ENCODE data around the gene OMG.

The OMG gene

GRCh38 chr17:31321966-31322365 is 24.9 kb upstream of the OMG start:
- no peak for TF ChIP-seq CTCF (IDR thresholded peaks at IDR 0.05; ENCODE audit: control insufficient read depth, extremely low read depth, insufficient read depth)
- no peak overlapping the region for H3K4me3 ChIP-seq (ENCODE audit: low read depth, low read length)
- DNase-seq (ENCODE audit: low read depth) = no peak

- no peak within 1 kb of the TSS for H3K4me3 ChIP-seq (ENCODE audit: low read depth, low read length)
- TF ChIP-seq CTCF (IDR thresholded peaks at IDR 0.05; ENCODE audit: control insufficient read depth, extremely low read depth, insufficient read depth) = no peak
- no peak for DNase-seq (ENCODE audit: low read depth)
These were observed 24.4 kb upstream of the OMG start, which contains the start of gene EVI2A for GRCh38 chr17:31321481-31321880. EVI2A (minus strand) TSS chr17:31321622; CDS start chr17:31319013, 2,609 bp downstream.

GRCh38 chr17:31320791-31321190 is 23.8 kb upstream of the OMG start:
- no peak overlapping the region for H3K4me3 ChIP-seq (ENCODE audit: low read depth, low read length)
- TF ChIP-seq CTCF (IDR thresholded peaks at IDR 0.05; ENCODE audit: control insufficient read depth, extremely low read depth, insufficient read depth) = no peak
- no peak for DNase-seq (ENCODE audit: low read depth)

GRCh38 chr17:31320241-31320640 is 23.2 kb upstream of the OMG start:
- no peak overlapping the region for H3K4me3 ChIP-seq (ENCODE audit: low read depth, low read length)
- no peak for DNase-seq (ENCODE audit: low read depth)
- no peak for TF ChIP-seq CTCF (IDR thresholded peaks at IDR 0.05; ENCODE audit: control insufficient read depth, extremely low read depth, insufficient read depth)

GRCh38 chr17:31318851-31319661 is 22.0 kb upstream of the OMG start:
- DNase-seq (ENCODE audit: low read depth) = no peak
- no peak overlapping the region for H3K4me3 ChIP-seq (ENCODE audit: low read depth, low read length)
- TF ChIP-seq CTCF (IDR thresholded peaks at IDR 0.05; ENCODE audit: control insufficient read depth, extremely low read depth, insufficient read depth) = no peak

GRCh38 chr17:31318298-31318801 is 21.3 kb upstream of the OMG start:
- TF ChIP-seq CTCF (IDR thresholded peaks at IDR 0.05; ENCODE audit: control insufficient read depth, extremely low read depth, insufficient read depth) = no peak
- DNase-seq (ENCODE audit: low read depth) = no peak
- H3K4me3 ChIP-seq (ENCODE audit: low read depth, low read length) = no peak overlapping the region

- DNase-seq (ENCODE audit: low read depth) = no peak
- no peak for TF ChIP-seq CTCF (IDR thresholded peaks at IDR 0.05; ENCODE audit: control insufficient read depth, extremely low read depth, insufficient read depth)
- H3K4me3 ChIP-seq (ENCODE audit: low read depth, low read length) = no peak overlapping the region
These were observed 17.7 kb upstream of the OMG start for GRCh38 chr17:31314782-31315100.

All from LNCaP clone FGC (cell line).